Astrocyte of the hippocampus (primary cell): Measurements from ENCODE around the gene EXOSC6.
"Not testable (repeated sequence)": the region's sequence is repeated elsewhere in the genome, so short reads cannot be mapped to it uniquely, and the experiment has no call there.

Source experiments
- DNase-seq: peaks from one replicate; pipeline ENCODE4 v3.0.0; 2011; ENCODE audit warnings: low read depth, low spot score

Gene EXOSC6

DNA sequence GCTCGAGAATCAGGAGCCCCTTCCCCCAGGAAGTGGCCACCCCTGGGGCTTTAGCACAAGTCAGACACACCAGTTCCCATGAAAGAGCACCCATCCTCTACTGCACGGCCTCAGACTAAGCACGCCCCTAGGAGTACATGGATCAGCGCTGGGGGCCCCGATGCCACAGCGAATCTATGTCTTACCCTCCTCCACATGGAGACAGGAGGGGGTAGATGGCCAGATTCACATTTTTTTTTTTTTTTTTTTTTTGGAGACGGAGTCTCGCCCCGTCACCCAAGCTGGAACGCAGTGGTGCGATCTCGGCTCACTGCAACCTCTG is 3.2 kb upstream of the EXOSC6 start:
- no peak for DNase-seq

DNA sequence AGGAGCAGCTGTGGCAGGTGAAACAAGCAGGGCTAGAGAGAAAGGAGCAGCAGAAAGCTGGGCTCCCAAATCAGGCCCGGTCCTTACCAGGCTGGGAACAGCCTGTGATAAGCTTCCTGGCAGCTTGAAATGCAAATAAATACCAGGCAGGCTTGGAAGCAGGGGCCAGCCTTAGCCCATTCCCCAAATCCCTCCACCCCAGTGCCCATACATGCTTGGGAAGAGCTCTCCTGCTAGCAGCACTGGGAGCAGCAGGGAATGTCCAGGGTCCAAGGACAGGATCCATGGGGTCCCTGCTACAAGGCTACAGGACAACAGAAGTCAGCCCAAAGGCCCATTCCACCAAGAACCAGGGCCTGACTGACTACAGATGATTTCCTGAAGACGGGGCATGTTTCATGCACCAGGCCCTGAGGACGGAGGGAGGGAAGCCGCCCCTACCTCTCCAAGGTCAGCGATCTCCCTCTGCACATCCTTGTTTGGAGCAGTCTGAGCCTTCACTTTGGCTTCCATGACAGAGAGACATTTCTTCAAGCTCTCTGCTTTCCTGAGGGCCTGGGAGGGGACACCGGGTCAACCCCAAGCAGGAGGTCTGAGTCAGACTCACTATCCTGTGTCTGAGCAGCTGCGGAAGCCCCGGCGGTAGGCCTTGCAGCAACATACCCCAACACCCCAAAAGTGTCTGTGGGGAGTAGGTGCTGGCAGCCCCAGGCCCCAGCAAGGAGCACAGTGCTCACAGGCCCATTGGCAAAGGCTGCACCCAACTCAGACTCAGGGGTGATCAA is 2.6 kb upstream of the EXOSC6 start:
- DNase-seq, result no peak

DNA sequence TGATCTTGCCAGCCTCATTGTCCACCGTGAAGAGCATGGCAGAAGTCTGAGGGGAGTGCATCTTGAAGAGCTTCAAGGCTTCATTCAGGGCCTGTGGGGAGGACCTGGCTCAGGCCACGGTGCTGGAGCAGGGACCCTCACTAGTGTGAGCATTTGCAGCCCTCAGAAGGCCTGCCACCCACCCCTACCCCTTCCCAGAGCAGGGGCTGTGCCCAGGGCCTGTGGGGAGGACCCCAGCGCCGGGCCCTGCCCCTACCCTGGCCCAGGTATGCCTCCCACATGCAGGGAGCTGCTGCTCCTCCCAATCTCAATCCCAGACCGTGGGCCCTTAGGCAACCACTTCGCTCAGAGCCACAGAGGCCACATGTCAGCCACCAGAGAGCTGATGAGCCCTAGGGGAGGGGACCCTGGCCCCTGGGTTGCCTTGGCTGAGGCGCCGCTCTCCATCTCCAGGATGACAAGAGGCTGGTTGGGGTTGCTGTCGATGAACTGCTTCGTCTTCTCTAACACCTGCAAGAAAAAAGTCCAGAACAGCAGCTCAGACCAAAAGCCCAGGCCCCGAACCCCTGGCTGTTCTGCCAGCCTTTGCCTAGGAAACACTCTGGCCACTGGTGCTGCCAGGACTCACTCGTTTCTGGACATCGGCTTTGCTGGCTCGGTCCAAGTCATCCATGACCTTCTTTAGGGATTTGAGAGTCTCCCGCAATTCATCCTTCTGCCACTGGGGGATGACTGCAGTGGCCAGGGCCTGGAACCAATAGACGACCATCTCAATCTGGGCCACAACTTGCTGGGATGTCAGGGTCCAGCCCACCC is 1.8 kb upstream of the EXOSC6 start:
- peak; percentile 66 for DNase-seq

DNA sequence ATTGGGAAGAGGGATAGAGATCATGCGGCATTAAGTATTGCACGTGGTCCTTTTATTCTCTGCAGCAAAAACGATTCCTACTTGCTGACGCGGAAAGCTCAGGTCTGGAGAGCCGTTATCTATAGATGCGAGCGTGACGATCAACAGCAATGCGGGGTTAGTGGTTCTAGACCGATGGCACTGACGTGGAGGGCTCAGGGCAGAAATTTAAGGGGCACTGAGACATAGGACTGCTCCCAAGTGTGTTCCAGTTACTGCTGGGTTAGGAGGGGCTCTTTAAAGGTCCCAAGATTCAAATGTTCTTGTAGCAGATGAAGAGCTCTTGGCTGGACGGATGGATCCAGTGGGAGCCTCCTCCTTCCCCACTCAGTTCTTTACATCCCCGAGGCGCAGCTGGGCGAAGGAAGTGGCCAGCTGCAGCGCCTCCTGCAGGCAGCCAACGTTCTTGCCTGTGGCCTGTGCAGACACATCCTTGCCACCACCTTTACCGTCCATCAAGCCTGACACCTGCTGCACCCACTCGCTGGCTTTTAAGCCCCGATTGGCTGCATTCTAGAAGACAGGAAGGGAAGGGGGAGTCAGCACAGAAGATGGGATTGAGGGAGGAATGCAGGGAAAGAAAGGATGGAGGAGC is 732 bp upstream of the EXOSC6 start:
- DNase-seq, result no peak

DNA sequence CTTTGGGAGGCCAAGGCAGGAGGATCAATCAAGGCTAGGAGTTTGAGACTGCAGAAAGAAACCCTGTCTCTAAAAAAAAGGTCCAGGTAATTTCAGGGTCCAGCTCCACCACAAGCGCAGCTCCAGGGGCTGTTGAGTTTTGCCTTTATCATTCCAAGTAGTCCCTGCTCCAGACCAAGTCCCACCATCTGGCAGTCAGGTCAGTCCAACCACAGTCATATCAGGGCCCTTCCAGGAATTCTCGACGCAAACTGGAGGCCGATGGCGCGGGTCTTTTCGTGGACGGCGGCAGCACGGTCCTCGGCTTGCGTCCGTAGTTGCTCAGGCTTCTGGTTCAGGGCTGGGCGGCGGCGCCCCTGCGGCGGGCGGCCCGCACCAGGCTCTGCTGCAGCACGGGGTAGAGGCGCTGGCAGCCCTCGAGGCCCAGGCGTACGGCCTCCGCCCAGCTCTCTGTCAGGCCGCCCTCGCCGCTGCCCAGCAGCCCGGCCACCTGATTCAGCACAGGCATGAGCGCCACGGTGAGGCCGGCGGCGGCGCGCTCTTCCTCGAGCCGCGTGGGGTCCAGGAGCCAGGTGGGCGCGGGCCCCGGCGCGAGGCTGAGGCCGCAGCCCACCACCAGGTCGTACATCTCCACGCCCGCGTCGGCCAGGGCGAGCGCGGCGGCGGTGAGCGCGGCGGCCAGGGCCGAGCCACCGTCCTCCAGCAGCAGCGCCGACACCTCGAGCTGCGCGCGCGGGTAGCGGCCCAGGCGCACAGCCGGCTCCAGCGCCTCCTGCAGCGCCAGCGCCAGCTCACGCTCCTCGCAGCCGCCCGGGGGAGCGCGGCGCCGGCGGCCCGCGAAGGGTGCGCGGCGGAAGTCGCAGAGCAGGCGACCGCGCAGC is 752 bp downstream of the EXOSC6 start:
- DNase-seq, result peak; percentile 82

DNA sequence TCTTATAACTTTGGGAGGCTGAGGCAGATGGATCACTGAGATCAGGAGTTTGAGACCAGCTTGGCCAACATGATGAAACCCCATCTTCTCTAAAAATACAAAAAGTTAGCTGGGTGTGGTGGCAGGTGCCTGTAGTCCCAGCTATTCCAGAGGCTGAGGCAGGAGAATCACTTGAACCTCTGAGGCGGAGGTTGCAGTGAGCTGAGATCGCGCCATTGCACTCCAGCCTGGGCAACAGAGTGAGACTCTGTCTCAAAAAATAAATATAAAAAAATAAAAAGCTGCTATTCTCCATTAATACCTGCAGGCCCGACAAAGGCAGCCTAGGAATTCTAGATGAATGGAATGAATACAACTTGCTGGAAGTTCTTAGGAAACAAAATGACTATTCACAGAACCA is 2.0 kb downstream of the EXOSC6 start:
- not testable (repeated sequence) for DNase-seq

DNA sequence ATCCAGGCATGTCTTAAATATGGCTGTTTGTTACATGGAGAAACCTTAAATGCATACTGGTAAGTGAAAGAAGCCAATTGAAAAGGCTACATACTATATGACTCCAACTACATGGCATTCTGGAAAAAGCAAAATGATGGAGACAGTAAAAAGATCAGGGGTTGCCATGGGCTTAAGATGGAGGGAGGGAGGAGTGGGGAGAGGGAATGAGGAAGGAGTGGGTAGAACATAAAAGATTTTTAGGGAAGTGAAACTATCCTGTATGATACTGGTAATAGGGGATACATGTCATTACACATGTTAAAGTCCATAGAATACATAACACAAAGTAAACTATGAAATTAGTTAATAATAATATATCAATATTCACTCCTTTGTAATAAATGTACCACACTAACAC is 13.0 kb downstream of the EXOSC6 start:
- DNase-seq, result not testable (repeated sequence)

DNA sequence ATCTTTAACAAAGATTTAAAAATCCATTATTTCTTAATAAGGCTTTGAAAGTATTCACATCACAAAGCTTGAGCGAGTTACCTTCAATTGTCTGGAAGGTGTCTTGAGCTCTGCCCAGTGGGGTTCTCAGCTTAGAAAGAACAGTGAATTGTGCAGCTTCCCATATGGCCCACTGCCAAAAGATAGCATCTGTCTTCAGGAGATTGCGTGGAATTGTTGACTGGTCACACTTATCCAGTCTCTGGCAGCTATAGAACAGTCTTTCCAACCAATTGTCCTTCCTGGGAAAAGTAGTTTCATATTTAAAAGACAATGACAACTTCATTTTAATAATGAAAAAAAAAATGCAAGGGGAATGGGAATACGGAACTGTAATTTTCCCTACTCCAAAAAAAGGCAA is 19.9 kb downstream of the EXOSC6 start:
- DNase-seq, result not testable (repeated sequence)

DNA sequence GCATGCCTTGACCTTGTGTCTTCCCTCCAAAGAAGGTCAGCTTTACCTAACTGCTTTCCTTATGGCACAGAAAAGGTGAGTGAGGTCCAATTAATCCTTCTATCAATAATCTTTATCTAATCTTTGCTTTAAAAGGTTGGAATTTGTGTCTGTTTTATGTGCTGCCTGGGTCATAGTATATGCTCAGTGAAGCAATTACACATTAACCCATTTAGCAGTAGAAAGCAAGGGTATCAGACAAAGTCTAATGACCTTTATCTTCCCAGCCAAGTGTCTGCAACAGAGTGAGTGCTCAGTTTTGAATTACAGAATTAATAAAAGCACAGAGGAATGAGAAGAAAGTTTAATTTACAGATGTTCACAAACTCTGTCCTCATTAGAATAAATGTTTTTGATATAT is 25.7 kb downstream of the EXOSC6 start:
- not testable (repeated sequence) for DNase-seq

DNA sequence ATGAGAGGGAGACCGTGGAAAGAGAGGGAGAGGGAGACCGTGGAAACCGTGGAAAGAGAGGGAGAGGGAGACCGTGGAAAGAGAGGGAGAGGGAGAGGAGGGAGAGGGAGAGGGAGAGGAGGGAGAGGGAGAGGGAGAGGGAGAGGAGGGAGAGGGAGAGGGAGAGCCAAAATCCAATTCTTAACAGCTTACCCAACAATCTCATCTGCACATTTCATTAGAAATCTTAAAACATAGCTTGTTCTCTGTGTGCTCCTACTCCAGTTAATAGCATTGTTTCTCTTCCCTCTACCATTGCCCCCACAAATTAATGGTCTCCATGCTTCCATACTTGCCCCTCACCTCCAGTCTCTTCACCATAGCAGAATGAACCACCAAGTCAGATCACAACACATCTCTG is 26.3 kb downstream of the EXOSC6 start:
- DNase-seq, result not testable (repeated sequence)

DNA sequence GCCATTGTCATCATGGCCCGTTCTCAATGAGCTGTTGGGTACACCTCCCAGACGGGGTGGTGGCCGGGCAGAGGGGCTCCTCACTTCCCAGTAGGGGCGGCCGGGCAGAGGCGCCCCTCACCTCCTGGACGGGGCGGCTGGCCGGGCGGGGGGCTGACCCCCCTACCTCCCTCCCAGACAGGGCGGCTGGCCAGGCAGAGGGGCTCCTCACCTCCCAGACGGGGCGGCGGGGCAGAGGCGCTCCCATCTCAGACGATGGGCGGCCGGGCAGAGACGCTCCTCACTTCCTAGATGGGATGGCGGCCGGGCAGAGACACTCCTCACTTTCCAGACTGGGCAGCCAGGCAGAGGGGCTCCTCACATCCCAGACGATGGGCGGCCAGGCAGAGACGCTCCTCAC is 27.1 kb downstream of the EXOSC6 start:
- not testable (repeated sequence) for DNase-seq

DNA sequence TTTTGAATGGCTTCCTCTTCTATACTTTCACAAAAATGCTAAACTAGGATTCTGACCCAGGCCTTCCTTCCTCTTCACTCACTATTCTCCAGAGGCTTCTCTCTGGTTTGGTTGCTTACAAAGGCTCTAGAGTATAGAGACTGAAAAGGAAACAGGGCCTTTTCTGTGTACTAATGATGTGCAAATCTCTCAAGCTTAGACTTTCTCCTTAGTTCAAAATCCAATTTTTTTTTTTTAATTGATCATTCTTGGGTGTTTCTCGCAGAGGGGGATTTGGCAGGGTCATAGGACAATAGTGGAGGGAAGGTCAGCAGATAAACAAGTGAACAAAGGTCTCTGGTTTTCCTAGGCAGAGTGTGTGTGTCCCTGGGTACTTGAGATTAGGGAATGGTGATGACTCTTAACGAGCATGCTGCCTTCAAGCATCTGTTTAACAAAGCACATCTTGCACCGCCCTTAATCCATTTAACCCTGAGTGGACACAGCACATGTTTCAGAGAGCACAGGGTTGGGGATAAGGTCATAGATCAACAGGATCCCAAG is 27.7 kb downstream of the EXOSC6 start:
- not testable (repeated sequence) for DNase-seq

DNA sequence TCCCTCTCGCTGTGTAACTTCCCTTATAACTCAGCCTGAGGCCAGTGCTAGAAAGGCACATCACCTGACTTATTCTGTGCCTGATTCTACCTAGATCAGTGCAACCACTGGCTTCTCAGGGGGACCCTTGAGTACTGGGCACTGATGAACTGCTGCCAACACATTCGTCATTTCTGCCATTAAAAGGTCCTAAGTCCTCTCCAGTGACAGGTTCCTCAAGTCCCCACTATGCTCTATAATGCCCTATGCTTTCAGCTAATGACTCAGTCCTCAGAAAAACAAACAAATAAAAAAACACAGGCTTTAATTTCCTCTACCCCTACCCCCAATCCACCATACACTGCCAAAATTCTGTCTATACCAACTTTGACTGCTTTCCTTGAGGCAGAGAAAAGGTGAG is 28.5 kb downstream of the EXOSC6 start:
- DNase-seq, result not testable (repeated sequence)

DNA sequence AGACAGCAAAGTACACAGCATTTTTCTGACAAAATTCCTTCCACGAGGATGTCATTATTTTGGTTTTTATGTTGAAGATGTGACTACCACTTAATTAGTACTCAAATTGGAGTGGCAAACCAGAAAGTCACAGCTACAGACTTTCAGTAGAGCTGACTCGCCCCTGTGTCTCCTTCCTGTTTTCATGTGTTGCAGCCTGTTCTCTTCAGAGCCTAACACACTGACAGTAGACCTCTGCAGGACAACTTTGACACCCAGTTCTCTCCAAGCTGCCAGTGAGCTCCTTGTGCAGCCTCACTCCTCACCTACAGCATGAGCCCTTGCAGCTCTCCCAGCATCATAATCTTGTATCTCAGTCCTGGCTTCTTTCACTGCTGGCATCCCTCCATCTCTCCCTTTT is 29.2 kb downstream of the EXOSC6 start:
- not testable (repeated sequence) for DNase-seq

DNA sequence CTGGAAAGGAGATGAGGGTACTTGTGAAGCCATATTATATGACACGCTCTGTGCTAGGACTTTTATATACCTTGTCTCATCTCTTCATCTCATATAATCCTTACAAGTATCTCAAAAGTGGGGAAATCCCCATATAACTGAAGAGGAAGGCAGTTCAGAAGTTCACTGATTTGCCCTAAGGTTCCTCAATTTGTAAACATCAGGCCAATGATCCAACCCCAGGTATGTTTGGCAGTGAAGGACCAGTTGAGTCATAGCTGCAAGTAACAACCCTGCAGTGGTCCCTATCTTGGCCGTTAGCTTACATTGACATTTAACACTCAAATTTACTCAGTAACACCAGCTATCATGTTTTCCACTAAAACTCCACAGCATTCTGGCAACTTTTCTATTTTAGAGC is 33.2 kb downstream of the EXOSC6 start:
- DNase-seq, result peak; percentile 10

DNA sequence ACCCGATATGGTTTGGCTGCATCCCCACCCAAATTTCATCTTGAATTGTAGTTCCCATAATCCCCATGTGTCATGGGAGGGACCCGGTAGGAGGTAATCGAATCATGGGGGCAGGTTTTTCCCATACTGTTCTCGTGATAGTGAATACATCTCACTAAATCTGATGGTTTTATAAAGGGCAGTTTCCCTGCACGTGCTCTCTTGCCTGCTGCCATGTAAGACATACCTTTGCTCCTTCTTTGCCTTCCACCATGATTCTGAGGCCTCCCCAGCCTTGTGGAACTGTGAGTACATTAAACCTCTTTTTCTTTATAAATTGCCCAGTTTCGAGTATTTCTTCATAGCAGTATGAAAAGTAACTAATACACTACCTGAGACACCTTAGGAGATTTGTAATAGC is 45.4 kb downstream of the EXOSC6 start:
- DNase-seq, result not testable (repeated sequence)

DNA sequence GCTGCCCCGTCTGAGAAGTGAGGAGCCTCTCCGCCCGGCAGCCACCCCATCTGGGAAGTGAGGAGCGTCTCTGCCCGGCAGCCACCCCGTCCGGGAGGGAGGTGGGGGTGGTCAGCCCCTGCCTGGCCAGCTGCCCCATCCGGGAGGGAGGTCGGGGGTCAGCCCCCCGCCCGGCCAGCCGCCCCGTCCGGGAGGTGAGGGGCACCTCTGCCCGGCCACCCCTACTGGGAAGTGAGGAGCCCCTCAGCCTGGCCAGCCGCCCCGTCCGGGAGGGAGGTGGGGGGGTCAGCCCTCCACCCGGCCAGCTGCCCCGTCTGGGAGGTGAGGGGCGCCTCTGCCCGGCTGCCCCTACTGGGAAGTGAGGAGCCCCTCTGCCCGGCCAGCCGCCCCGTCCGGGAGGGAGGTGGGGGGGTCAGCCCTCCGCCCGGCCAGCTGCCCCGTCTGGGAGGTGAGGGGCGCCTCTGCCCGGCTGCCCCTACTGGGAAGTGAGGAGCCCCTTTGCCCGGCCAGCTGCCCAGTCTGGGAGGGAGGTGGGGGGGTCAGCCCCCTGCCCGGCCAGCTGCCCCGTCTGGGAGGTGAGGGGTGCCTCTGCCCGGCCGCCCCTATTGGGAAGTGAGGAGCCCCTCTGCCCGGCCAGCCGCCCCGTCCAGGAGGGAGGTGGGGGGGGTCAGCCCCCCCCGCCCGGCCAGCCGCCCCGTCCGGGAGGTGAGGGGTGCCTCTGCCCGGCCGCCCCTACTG is 46.9 kb downstream of the EXOSC6 start:
- DNase-seq, result not testable (repeated sequence)

DNA sequence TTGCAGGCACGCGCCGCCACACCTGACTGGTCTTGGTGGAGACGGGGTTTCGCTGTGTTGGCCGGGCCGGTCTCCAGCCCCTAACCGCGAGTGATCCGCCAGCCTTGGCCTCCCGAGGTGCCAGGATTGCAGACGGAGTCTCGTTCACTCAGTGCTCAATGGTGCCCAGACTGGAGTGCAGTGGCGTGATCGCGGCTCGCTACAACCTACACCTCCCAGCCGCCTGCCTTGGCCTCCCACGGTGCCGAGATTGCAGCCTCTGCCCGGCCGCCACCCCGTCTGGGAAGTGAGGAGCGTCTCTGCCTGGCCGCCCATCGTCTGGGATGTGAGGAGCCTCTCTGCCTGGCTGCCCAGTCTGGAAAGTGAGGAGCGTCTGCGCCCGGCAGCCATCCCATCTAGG is 47.7 kb downstream of the EXOSC6 start:
- not testable (repeated sequence) for DNase-seq

DNA sequence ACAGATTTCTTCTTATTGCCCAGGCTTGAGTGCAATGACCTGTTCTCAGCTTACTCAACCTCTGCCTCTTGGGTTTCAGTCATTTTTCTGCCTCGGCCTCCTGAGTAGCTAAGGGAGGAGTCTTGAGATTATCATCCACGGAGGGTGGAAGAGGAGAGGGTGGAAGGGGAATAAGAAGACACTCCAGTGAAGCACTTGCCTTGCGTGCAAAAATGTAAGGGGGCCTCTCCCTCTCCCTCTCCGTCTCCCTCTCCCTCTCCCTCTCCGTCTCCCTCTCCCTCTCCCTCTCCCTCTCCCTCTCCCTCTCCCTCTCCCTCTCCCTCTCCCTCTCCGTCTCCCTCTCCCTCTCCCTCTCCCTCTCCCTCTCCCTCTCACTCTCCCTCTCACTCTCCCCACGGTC is 48.2 kb downstream of the EXOSC6 start:
- not testable (repeated sequence) for DNase-seq

DNA sequence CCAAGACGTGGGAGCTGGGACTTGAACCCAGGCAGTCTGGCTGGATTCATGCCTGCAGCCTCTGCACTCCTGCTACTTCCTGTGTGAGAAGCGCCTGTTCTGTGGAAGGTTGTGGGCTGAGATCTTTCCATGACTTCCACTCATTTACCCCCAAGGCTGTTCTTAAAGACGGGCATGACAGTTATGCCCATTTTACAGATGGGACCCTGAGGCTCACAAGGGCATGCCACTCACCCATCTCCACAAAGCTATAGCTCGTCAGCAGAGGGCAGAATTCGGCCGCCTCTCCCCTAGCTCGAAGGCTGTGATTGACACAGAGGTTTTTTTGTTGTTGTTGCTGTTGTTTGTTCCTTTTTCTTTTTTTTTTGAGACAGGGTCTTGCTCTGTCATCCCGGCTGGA is 51.7 kb downstream of the EXOSC6 start:
- not testable (repeated sequence) for DNase-seq

DNA sequence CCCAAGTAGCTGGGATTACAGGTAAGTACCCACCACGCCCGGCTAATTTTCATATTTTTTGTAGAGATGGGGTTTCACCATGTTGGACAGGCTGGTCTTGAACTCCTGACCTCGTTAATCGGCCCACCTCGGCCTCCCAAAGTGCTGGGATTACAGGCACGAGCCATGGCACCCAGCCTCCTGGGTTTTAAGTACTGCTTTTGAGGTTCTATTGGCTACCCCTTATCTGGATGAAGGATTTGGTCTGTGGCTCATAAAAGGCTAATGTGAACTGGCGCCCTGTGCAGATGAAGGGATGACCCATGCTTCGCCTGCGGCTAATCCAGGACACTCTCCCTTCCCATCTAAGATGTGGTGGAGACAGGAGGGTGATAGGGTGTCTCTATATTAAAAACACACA is 52.6 kb downstream of the EXOSC6 start:
- not testable (repeated sequence) for DNase-seq
